SK-N-SH (cell line): Measurements from ENCODE around the gene RPL12. TPM values are rescaled to one million over a fixed set of nuclear protein-coding genes. Genes with fewer than 3 reads are reported as not detected.

Source experiments
- CTCF ChIA-PET: fragments of 300-600, 350-600 bp; formaldehyde crosslinking; extraction: SDS; loops from one replicate; lab custom pipeline; 2021; lab: Yijun Ruan, JAX
- POLR2A ChIA-PET: fragments of 350-600 bp; sonication (Branson Sonifier 250); formaldehyde crosslinking; extraction: SDS; loops from one replicate; lab custom pipeline; 2020; ENCODE audit warnings: antibody characterized with exemption, inconsistent platforms; lab: Yijun Ruan, JAX
- DNase-seq: peaks from one replicate; pipeline ENCODE4 v3.0.0; 2012
- H2AFZ ChIP-seq: fragments of 200-600 bp; sonication (generic); 2 replicates; pipeline ENCODE4 v1.8.1; 2016; ENCODE audit warnings: antibody characterized with exemption, mild to moderate bottlenecking, low read depth
- H3F3A ChIP-seq: fragments of 200-600 bp; sonication (generic); replicated peaks from 2 replicates; pipeline ENCODE3; 2016; ENCODE audit warnings: antibody characterized with exemption, mild to moderate bottlenecking; ENCODE audit not compliant: insufficient read depth
- H3K27ac ChIP-seq, 2 experiments: fragments of 200-500 bp in 1 of 2; fragments of 200-600 bp in 1 of 2; sonication (Bioruptor generic) in 1 of 2; sonication (generic), shearing (Covaris generic) in 1 of 2; 2 replicates each; pipeline versions ENCODE4 v1.5.1 to v1.6.1; 2014 to 2016; ENCODE audit warnings: low read depth in 2 of 2, inconsistent platforms in 1 of 2, low read length in 1 of 2, mild to moderate bottlenecking in 1 of 2, mixed read lengths in 1 of 2
- H3K27me3 ChIP-seq: fragments of 200-600 bp; sonication (generic), shearing (Covaris generic); 2 replicates; pipeline ENCODE4 v1.6.1; 2016; ENCODE audit warnings: mixed run types; ENCODE audit not compliant: insufficient read depth
- H3K36me3 ChIP-seq, 2 experiments: fragments of 200-500 bp in 1 of 2; fragments of 200-600 bp in 1 of 2; sonication (Bioruptor generic) in 1 of 2; sonication (generic) in 1 of 2; replicated peaks in 1 of 2; 2 replicates each; pipeline versions ENCODE3 to v1.5.1; 2014 to 2016; ENCODE audit warnings: low read length in 1 of 2, mild to moderate bottlenecking in 1 of 2; ENCODE audit not compliant: insufficient read depth in 2 of 2, control insufficient read depth in 1 of 2
- H3K4me1 ChIP-seq, 2 experiments: fragments of 200-500 bp in 1 of 2; fragments of 200-600 bp in 1 of 2; sonication (Bioruptor generic) in 1 of 2; sonication (generic), shearing (Covaris generic) in 1 of 2; 2 replicates each; pipeline versions ENCODE4 v1.5.1 to v1.6.1; 2014 to 2016; ENCODE audit warnings: low read depth in 1 of 2, low read length in 1 of 2, mixed run types in 1 of 2; ENCODE audit not compliant: insufficient read depth in 2 of 2, control insufficient read depth in 1 of 2
- H3K4me2 ChIP-seq: fragments of 200-600 bp; sonication (generic), shearing (Covaris generic); 2 replicates; pipeline ENCODE4 v1.6.1; 2017; ENCODE audit warnings: mixed run types
- H3K4me3 ChIP-seq, 2 experiments: fragments of 200-500 bp in 1 of 2; fragments of 200-600 bp in 1 of 2; sonication (Bioruptor generic) in 1 of 2; sonication (generic), shearing (Covaris generic) in 1 of 2; 2 replicates each; pipeline versions ENCODE4 v1.5.1 to v1.8.1; 2014 to 2016; ENCODE audit warnings: low read depth in 2 of 2, inconsistent platforms in 1 of 2, low read length in 1 of 2, mild to moderate bottlenecking in 1 of 2, mixed read lengths in 1 of 2, moderate library complexity in 1 of 2
- H3K79me2 ChIP-seq: fragments of 200-600 bp; sonication (generic); 2 replicates; pipeline ENCODE4 v1.8.1; 2017; ENCODE audit warnings: mild to moderate bottlenecking; ENCODE audit not compliant: insufficient read depth
- H3K9ac ChIP-seq: fragments of 200-600 bp; sonication (generic); 2 replicates; pipeline ENCODE4 v1.6.1; 2017; ENCODE audit warnings: mixed run types
- H3K9me2 ChIP-seq: fragments of 200-600 bp; sonication (generic); 2 replicates; pipeline ENCODE4 v1.6.1; 2017; ENCODE audit warnings: mixed run types
- H3K9me3 ChIP-seq: fragments of 200-600 bp; sonication (generic); 2 replicates; pipeline ENCODE4 v1.6.1; 2017; ENCODE audit warnings: mixed run types, mild to moderate bottlenecking, moderate library complexity
- H4K20me1 ChIP-seq: fragments of 200-600 bp; sonication (generic); 2 replicates; pipeline ENCODE4 v1.6.1; 2017; ENCODE audit warnings: mild to moderate bottlenecking, mixed run types; ENCODE audit not compliant: insufficient read depth
- ELF1 ChIP-seq: IDR thresholded peaks from 2 replicates; pipeline ENCODE4 v1.4.0; 2012
- FOSL2 ChIP-seq: IDR thresholded peaks from 2 replicates; pipeline ENCODE4 v1.4.0; 2012; ENCODE audit warnings: low read depth, mild to moderate bottlenecking, moderate library complexity, borderline replicate concordance
- FOXJ3 ChIP-seq: sonication (generic); formaldehyde crosslinking; IDR thresholded peaks from 2 replicates; pipeline ENCODE4 v1.5.1; 2020; ENCODE audit warnings: mild to moderate bottlenecking, missing genetic modification reagents
- GATA2 ChIP-seq: sonication (generic); formaldehyde crosslinking; IDR thresholded peaks from 2 replicates; pipeline ENCODE4 v1.5.0; 2020; ENCODE audit warnings: mild to moderate bottlenecking, missing genetic modification reagents
- MAX ChIP-seq: IDR thresholded peaks from 2 replicates; pipeline ENCODE4 v1.4.0; 2012; ENCODE audit warnings: low read depth
- RAD21 ChIP-seq: IDR thresholded peaks from 2 replicates; pipeline ENCODE4 v1.6.1; 2012; ENCODE audit warnings: mild to moderate bottlenecking, low read length
- RCOR1 ChIP-seq: fragments of 150-350 bp; IDR thresholded peaks from 2 replicates; pipeline ENCODE4 v1.6.1; 2017; ENCODE audit warnings: antibody characterized with exemption, low read length
- RXRA ChIP-seq: IDR thresholded peaks from 2 replicates; pipeline ENCODE4 v1.4.0; 2012; ENCODE audit warnings: low read depth, mild to moderate bottlenecking, borderline replicate concordance
- SIN3A ChIP-seq: IDR thresholded peaks from 2 replicates; pipeline ENCODE4 v1.6.1; 2012; ENCODE audit warnings: low read depth, mild to moderate bottlenecking, low read length, moderate library complexity, borderline replicate concordance
- TCF12 ChIP-seq: IDR thresholded peaks from 2 replicates; pipeline ENCODE4 v1.4.0; 2012
- TEAD4 ChIP-seq: IDR thresholded peaks from 2 replicates; pipeline ENCODE4 v1.4.0; 2012; ENCODE audit warnings: mild to moderate bottlenecking, borderline replicate concordance; ENCODE audit not compliant: insufficient read depth
- USF2 ChIP-seq: fragments of 150-350 bp; IDR thresholded peaks from 2 replicates; pipeline ENCODE4 v1.6.1; 2017; ENCODE audit warnings: antibody characterized with exemption, low read length, low read depth, borderline replicate concordance
- YY1 ChIP-seq: IDR thresholded peaks from 2 replicates; pipeline ENCODE4 v1.4.0; 2012; ENCODE audit warnings: low read depth, mild to moderate bottlenecking
- WGBS: methylation state at CpG from one replicate; pipeline ENCODE4 v1.1.6; 2017; ENCODE audit warnings: low lambda C conversion rate; 5-methylcytosine and 5-hydroxymethylcytosine counted together
- polyA plus RNA-seq, 3 experiments: library from polyadenylated mRNA; depleted of rRNA; stranded (reverse); fragments of >200 nt; gene quantifications; 2 replicates each; pipeline ENCODE4 v1.2.3, GENCODE V29; 2012
- TF ChIP-seq, protein P1 (sequence below): IDR thresholded peaks from 2 replicates; pipeline ENCODE4; 2012
- TF ChIP-seq, protein P2 (sequence below): IDR thresholded peaks from 2 replicates; pipeline ENCODE4 v1.6.1; 2012; ENCODE audit warnings: mild to moderate bottlenecking, low read depth, low read length, moderate library complexity
- TF ChIP-seq, protein P3 (sequence below): IDR thresholded peaks from 2 replicates; pipeline ENCODE4 v1.4.0; 2012; ENCODE audit warnings: low read depth, borderline replicate concordance

Gene RPL12
- polyA plus RNA-seq, 1 of the 3 experiments (the other 2 are of a cell fraction): 3,270 TPM

DNA sequence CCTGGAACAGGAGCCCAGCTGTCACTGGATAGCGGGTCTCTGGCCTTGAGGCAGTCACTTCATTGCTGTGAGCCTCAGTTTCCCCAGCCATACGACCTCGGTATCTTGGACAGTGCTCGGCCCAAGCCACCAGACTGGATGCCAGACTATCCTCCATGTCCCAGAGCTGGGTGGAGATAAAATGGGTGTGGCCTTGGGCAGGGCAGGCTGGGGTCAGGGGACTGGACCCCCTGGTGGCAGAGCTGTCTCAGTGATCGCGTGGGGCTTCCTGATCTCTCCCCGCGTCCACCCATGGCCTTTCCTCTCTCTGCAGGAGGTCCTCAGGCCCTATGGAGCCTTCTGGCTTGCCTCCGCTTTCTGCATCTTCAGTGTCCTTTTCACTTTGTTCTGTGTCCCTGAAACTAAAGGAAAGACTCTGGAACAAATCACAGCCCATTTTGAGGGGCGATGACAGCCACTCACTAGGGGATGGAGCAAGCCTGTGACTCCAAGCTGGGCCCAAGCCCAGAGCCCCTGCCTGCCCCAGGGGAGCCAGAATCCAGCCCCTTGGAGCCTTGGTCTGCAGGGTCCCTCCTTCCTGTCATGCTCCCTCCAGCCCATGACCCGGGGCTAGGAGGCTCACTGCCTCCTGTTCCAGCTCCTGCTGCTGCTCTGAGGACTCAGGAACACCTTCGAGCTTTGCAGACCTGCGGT, 44.3 kb downstream of the RPL12 start:
- H3K9me3 ChIP-seq: no peaks in the 10 kb centered on the region
- no peaks in the 10 kb centered on the region for H3F3A ChIP-seq
- CTCF ChIA-PET: interaction anchor here (1.0 to 1.7 kb wide), 5 partner anchors 8 to 40 kb away, joined by 3 to 5 read pairs (median 3); partner anchors contain the start of gene SLC2A8
- WGBS: 87% methylated on average over 12 of the region's 13 CpGs
- no peak overlapping the region for H3K4me2 ChIP-seq
- no peaks in the 10 kb centered on the region for H3K9me2 ChIP-seq
- DNase-seq: no peak
- H2AFZ ChIP-seq: no peak overlapping the region
- no peaks in the 10 kb centered on the region for H3K27me3 ChIP-seq
- TF ChIP-seq, protein P1, sequence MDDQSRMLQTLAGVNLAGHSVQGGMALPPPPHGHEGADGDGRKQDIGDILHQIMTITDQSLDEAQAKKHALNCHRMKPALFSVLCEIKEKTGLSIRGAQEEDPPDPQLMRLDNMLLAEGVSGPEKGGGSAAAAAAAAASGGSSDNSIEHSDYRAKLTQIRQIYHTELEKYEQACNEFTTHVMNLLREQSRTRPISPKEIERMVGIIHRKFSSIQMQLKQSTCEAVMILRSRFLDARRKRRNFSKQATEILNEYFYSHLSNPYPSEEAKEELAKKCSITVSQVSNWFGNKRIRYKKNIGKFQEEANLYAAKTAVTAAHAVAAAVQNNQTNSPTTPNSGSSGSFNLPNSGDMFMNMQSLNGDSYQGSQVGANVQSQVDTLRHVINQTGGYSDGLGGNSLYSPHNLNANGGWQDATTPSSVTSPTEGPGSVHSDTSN: no peak
- no peak for TF ChIP-seq RAD21
- no peak for TF ChIP-seq TCF12
- TF ChIP-seq RCOR1: no peak
- no peak for TF ChIP-seq TEAD4
- no peak for TF ChIP-seq USF2
- TF ChIP-seq, protein P2, sequence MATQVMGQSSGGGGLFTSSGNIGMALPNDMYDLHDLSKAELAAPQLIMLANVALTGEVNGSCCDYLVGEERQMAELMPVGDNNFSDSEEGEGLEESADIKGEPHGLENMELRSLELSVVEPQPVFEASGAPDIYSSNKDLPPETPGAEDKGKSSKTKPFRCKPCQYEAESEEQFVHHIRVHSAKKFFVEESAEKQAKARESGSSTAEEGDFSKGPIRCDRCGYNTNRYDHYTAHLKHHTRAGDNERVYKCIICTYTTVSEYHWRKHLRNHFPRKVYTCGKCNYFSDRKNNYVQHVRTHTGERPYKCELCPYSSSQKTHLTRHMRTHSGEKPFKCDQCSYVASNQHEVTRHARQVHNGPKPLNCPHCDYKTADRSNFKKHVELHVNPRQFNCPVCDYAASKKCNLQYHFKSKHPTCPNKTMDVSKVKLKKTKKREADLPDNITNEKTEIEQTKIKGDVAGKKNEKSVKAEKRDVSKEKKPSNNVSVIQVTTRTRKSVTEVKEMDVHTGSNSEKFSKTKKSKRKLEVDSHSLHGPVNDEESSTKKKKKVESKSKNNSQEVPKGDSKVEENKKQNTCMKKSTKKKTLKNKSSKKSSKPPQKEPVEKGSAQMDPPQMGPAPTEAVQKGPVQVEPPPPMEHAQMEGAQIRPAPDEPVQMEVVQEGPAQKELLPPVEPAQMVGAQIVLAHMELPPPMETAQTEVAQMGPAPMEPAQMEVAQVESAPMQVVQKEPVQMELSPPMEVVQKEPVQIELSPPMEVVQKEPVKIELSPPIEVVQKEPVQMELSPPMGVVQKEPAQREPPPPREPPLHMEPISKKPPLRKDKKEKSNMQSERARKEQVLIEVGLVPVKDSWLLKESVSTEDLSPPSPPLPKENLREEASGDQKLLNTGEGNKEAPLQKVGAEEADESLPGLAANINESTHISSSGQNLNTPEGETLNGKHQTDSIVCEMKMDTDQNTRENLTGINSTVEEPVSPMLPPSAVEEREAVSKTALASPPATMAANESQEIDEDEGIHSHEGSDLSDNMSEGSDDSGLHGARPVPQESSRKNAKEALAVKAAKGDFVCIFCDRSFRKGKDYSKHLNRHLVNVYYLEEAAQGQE: no peak
- TF ChIP-seq RXRA: no peak
- no peak for TF ChIP-seq FOXJ3 (CRISPR knock-in tag)
- no peak for TF ChIP-seq FOSL2
- TF ChIP-seq ELF1: no peak
- TF ChIP-seq YY1: no peak
- TF ChIP-seq GATA2 (CRISPR knock-in tag): no peak
- no peak for TF ChIP-seq MAX
- TF ChIP-seq, protein P3, sequence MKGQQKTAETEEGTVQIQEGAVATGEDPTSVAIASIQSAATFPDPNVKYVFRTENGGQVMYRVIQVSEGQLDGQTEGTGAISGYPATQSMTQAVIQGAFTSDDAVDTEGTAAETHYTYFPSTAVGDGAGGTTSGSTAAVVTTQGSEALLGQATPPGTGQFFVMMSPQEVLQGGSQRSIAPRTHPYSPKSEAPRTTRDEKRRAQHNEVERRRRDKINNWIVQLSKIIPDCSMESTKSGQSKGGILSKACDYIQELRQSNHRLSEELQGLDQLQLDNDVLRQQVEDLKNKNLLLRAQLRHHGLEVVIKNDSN: no peak
- TF ChIP-seq SIN3A: no peak
- TF ChIP-seq, all 33 proteins: peak for 0
- H3K4me3 ChIP-seq: no peak overlapping the region
- POLR2A ChIA-PET: interaction anchor here (1.3 kb wide), 1 partner anchor 9 kb away, joined by 3 read pairs; no protein-coding TSS in a partner anchor
- H3K36me3 ChIP-seq: peaks cover 0 to 22% of the 10 kb centered on the region in 2 experiments
- H3K9ac ChIP-seq: no peak overlapping the region
- H4K20me1 ChIP-seq: no peaks in the 10 kb centered on the region
- no peaks in the 10 kb centered on the region for H3K79me2 ChIP-seq
- no peak overlapping the region; a peak in 1 of 4 replicates for H3K27ac ChIP-seq
- H3K4me1 ChIP-seq: peaks cover 0 to 7% of the 10 kb centered on the region in 2 experiments; a peak in 1 of 4 replicates
